ENCODE measurements around the gene TBCD.

Gene TBCD

DNA sequence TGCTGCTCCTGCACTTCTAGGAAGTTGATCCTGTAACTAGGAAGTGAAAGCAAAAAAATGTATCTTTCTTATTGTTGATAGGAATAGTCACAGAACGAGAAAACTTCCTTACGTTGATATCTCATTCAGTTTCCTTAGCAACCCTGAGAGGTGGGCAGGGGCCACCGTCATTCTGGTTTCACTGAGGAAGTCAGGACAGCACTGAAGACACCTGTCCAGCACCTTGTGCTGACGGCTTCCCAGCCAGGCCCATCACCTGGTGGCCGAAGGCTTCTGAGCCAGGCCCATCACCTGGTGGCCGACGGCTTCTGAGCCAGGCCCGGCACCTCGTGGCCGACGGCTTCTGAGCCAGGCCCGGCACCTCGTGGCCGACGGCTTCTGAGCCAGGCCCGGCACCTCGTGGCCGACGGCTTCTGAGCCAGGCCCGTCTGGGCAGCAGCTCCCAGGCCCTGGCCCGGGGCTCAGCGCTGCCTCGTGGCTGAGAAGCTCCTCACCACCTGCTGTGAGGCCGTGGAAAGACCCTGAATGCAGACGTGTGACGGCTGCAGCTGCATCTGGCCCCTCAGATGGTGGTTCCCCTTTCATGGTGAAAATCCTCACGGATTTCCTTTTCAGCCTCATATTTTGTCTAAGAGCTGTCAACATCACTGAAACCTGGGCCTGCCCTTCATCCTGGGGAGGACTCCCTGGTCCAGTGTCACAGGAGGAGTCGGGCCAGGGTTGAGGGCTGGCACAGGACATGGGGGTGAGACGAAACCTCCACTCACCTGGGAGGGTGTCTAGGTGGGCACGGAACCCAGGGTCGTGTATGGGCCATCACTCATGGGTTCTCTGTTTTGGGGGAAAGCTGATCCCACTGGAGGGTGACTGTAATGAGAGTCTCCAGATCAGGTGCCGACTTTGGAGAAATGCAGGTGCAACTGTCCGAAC lies 121.0 kb downstream of the TBCD start:
- in situ Hi-C loops (cut with MboI; ENCODE audit: low pct_unique_long_range_greater_than_20kb, low sequenced_read_pairs, unreplicated experiment), result no loop called here
- peak; percentile 70 for DNase-seq (ENCODE audit: low spot score)
- TF ChIP-seq, protein P1, sequence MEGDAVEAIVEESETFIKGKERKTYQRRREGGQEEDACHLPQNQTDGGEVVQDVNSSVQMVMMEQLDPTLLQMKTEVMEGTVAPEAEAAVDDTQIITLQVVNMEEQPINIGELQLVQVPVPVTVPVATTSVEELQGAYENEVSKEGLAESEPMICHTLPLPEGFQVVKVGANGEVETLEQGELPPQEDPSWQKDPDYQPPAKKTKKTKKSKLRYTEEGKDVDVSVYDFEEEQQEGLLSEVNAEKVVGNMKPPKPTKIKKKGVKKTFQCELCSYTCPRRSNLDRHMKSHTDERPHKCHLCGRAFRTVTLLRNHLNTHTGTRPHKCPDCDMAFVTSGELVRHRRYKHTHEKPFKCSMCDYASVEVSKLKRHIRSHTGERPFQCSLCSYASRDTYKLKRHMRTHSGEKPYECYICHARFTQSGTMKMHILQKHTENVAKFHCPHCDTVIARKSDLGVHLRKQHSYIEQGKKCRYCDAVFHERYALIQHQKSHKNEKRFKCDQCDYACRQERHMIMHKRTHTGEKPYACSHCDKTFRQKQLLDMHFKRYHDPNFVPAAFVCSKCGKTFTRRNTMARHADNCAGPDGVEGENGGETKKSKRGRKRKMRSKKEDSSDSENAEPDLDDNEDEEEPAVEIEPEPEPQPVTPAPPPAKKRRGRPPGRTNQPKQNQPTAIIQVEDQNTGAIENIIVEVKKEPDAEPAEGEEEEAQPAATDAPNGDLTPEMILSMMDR (IDR thresholded peaks at IDR 0.05; ENCODE audit: extremely low read depth, insufficient read depth, missing control alignments), result no peak

DNA sequence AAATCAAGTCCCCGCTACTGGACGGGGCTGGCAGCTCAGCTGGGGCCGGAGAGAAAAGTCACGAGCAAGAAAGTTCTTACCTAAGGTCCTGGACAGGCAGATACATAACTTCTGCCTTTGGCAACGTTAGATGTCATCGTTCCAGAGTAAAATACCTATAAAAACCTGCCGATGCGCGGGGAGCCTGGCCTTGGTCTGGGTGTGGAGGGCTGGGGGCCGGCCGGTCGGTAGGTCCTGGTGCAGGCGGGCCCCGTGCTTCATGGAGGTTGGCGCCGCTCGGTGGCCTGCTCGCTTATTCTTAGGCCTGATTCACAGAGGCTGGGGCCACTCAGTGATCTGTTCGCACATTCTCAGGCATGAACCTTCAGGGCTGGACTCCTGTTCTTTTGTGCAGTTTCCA lies 121.7 kb downstream of the TBCD start:
- TF ChIP-seq, protein P1 (IDR thresholded peaks at IDR 0.05; ENCODE audit: extremely low read depth, insufficient read depth, missing control alignments), result no peak
- DNase-seq (ENCODE audit: low spot score), result no peak
- in situ Hi-C loops (cut with MboI; ENCODE audit: low pct_unique_long_range_greater_than_20kb, low sequenced_read_pairs, unreplicated experiment), result no loop called here

DNA sequence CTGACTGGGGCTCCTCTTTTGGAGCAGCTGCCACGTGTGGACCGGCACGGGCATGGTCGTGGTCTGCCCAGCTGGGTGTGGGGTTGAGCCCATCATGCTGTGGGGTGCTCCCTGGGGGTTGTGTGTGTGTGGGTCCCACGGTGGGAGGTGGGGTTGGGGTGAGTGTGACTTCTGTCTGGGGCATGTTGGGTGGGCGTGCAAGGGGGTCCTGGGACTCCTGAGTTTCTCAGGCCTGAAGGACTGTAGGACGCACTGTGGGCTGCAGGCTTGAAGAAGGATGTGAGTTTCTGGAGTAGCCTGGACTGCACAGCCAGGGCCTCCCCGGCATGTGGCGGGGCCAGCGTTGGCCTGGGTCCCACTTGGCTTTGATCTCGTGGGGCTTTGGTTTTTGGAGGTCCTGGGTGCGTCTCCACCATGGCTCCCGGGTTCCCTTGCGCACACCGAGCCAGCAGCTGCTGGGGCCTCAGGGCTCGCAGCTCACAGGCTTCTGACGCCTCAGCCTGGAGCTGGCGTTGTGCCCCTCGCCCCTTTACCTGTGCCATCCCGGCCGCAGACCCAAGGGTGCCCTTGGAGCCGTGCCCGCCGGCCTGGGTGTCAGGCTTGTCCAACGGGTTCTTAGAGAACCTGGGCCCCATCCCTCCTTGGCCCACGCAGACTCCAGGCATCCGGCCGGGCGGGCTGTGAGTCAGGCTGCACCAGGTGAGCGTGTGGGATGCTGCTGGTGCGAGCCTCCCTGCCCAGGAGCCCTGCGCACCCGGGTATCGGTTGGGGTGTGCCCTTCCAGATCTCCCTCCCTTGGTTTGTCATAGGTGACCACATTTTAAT lies 122.4 kb downstream of the TBCD start:
- DNase-seq (ENCODE audit: low spot score), result no peak
- TF ChIP-seq, protein P1 (IDR thresholded peaks at IDR 0.05; ENCODE audit: extremely low read depth, insufficient read depth, missing control alignments), result no peak
- in situ Hi-C loops (cut with MboI; ENCODE audit: low pct_unique_long_range_greater_than_20kb, low sequenced_read_pairs, unreplicated experiment), result no loop called here

DNA sequence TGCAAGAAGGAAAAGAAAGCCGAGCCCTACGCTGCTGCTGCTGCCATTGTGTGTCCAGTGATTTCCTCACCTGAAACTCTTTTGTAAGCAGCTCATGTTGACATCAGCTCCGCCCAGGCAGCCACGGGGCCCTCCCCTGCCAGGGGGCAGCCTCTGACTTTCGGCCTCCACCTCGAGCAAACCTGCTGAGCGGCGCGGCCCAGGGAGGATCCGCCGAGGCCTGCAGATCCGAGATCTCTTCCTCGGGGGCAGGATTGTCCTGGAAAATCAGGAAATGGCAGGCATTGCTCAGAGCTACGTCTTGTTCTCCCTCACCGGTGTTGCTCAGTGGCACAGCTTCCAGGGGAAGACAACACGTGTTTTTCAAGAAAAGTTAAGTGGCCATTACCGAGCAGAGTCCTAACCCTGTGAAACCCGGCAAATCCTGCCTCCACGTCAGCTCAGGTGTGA lies 123.6 kb downstream of the TBCD start:
- TF ChIP-seq, protein P1 (IDR thresholded peaks at IDR 0.05; ENCODE audit: extremely low read depth, insufficient read depth, missing control alignments), result no peak
- in situ Hi-C loops (cut with MboI; ENCODE audit: low pct_unique_long_range_greater_than_20kb, low sequenced_read_pairs, unreplicated experiment), result no loop called here
- DNase-seq (ENCODE audit: low spot score), result no peak

DNA sequence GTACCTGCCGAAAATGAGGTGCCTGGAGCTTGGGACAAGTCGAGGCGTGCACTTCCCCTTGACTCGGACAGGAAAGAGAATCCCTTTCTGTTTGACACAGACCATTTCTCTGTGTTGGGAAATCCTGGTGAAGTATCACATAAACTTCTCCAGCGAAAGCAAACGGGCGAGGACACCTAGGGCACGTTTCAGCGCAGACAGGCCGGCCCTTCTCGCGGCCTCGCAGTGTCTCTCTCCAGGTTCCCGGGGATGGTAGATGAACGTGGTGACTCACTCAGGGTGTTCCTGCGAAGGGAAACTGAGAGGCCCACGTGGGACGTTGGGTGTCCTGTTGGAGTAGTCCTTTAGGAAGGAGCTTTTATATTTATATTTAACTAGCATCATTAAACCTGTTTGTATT lies 124.3 kb downstream of the TBCD start:
- DNase-seq (ENCODE audit: low spot score), result no peak
- TF ChIP-seq, protein P1 (IDR thresholded peaks at IDR 0.05; ENCODE audit: extremely low read depth, insufficient read depth, missing control alignments), result no peak
- in situ Hi-C loops (cut with MboI; ENCODE audit: low pct_unique_long_range_greater_than_20kb, low sequenced_read_pairs, unreplicated experiment), result no loop called here

DNA sequence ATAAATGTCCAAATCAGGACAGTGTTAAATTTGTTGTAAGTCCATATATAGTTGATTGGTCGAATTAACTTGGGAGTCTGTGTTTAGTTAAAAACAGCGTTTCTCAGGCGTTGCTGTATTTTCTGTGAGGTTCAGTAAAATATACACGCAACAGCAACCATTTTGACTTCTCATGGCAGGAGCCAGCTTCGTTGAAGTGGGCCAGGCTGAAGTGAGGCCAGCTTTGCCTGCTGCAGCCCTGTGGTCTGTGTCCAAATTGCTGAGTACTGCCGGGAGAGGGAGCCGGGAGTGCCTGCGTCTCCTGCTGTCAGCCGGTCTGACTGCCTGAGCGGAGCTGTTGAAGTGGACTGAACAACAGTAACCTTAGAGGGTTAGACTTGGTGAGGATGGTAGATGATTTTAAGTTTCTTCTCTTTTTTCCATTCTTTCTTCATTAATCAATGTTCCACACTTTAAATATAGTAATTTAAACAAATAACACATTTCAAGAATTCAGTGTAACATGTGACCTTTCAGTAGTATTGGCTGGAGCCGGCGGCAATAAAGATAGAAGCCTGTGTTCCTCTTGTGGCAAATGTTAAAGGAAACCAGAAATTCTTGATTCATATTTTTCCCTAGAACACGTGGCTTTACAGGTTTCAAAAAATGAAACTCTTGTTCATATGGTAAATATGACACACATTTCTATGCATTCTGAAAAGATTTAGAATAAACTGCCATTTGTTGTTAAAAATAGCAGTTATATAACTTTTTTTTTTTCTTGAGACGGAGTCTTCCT lies 124.9 kb downstream of the TBCD start:
- TF ChIP-seq, protein P1 (IDR thresholded peaks at IDR 0.05; ENCODE audit: extremely low read depth, insufficient read depth, missing control alignments), result no peak
- no peak for DNase-seq (ENCODE audit: low spot score)
- in situ Hi-C loops (cut with MboI; ENCODE audit: low pct_unique_long_range_greater_than_20kb, low sequenced_read_pairs, unreplicated experiment), result no loop called here

Data from GM13977 (cell line).